ENCODE measurements around the gene GDPD5. TPM values are rescaled to one million over a fixed set of nuclear protein-coding genes. Genes with fewer than 3 reads are reported as not detected.

The GDPD5 gene
- total and polyA plus RNA-seq, 9 of the 15 experiments (the other 6 are each of a cell fraction or from before 2014, with no cell fraction given) = 0.32 to 27.3 (median 8.0) TPM

GRCh38 chr11:75492181-75492820, 33.4 kb downstream of the GDPD5 start (continued):
- no peak for TF ChIP-seq CBX5 (IDR thresholded peaks at IDR 0.05; ENCODE audit: borderline replicate concordance, low read depth)
- TF ChIP-seq MXD1 (CRISPR knock-in tag; IDR thresholded peaks at IDR 0.05; ENCODE audit: borderline replicate concordance, poor library complexity, severe bottlenecking) = no peak
- peak; percentile 58; the same call in 1 of the 2 replicates for TF ChIP-seq GABPB1 (CRISPR knock-in tag; IDR thresholded peaks at IDR 0.05)
- TF ChIP-seq ZNF717 (CRISPR knock-in tag; IDR thresholded peaks at IDR 0.05) = no peak
- no peak for TF ChIP-seq TBP (optimal IDR thresholded peaks at IDR 0.05; ENCODE audit: low read depth, low read length)
- TF ChIP-seq, protein P1, sequence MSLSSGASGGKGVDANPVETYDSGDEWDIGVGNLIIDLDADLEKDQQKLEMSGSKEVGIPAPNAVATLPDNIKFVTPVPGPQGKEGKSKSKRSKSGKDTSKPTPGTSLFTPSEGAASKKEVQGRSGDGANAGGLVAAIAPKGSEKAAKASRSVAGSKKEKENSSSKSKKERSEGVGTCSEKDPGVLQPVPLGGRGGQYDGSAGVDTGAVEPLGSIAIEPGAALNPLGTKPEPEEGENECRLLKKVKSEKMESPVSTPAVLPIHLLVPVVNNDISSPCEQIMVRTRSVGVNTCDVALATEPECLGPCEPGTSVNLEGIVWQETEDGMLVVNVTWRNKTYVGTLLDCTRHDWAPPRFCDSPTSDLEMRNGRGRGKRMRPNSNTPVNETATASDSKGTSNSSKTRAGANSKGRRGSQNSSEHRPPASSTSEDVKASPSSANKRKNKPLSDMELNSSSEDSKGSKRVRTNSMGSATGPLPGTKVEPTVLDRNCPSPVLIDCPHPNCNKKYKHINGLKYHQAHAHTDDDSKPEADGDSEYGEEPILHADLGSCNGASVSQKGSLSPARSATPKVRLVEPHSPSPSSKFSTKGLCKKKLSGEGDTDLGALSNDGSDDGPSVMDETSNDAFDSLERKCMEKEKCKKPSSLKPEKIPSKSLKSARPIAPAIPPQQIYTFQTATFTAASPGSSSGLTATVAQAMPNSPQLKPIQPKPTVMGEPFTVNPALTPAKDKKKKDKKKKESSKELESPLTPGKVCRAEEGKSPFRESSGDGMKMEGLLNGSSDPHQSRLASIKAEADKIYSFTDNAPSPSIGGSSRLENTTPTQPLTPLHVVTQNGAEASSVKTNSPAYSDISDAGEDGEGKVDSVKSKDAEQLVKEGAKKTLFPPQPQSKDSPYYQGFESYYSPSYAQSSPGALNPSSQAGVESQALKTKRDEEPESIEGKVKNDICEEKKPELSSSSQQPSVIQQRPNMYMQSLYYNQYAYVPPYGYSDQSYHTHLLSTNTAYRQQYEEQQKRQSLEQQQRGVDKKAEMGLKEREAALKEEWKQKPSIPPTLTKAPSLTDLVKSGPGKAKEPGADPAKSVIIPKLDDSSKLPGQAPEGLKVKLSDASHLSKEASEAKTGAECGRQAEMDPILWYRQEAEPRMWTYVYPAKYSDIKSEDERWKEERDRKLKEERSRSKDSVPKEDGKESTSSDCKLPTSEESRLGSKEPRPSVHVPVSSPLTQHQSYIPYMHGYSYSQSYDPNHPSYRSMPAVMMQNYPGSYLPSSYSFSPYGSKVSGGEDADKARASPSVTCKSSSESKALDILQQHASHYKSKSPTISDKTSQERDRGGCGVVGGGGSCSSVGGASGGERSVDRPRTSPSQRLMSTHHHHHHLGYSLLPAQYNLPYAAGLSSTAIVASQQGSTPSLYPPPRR (CRISPR knock-in tag; IDR thresholded peaks at IDR 0.05; ENCODE audit: borderline replicate concordance) = no peak
- no peak for TF ChIP-seq ZNF639 (CRISPR knock-in tag; conservative IDR thresholded peaks at IDR 0.05 in 1 of 2, IDR thresholded peaks at IDR 0.05 in 1 of 2)
- no peak for TF ChIP-seq CBX8 (IDR thresholded peaks at IDR 0.05; ENCODE audit: borderline replicate concordance, extremely low read depth, low read depth, low read length, poor library complexity, severe bottlenecking)
- TF ChIP-seq MAFF (IDR thresholded peaks at IDR 0.05; ENCODE audit: low read length) = no peak
- TF ChIP-seq ZBTB11 (CRISPR knock-in tag; IDR thresholded peaks at IDR 0.05) = 0 out of 6 replicates have a peak, but pooled peaks of 1 of the 3 experiments have one; percentile 25
- TF ChIP-seq NCOA2 (IDR thresholded peaks at IDR 0.05; ENCODE audit: partially characterized antibody in 2 of 2) = no peak
- TF ChIP-seq MTA2 (IDR thresholded peaks at IDR 0.05; ENCODE audit: low read depth) = no peak
- no peak for TF ChIP-seq ZNF121 (CRISPR knock-in tag; conservative IDR thresholded peaks at IDR 0.05)
- peak; percentile 25 for TF ChIP-seq ZFP36 (IDR thresholded peaks at IDR 0.05; ENCODE audit: low read depth, low read length, partially characterized antibody)
